Raji (cell line): ENCODE results near the gene GPR107.

Source experiments
- POLR2A ChIP-seq: IDR thresholded peaks from 2 replicates; pipeline ENCODE4 v1.6.1; 2011; ENCODE audit warnings: low read depth, low read length, control low read depth; ENCODE audit not compliant: insufficient read depth

GPR107 gene

GRCh38 chr9:130078547-130078946, 24.8 kb downstream of the GPR107 start:
- TF ChIP-seq POLR2A = no peak

GRCh38 chr9:130084337-130084736, 30.6 kb downstream of the GPR107 start:
- no peak for TF ChIP-seq POLR2A

GRCh38 chr9:130088051-130088450, 34.3 kb downstream of the GPR107 start:
- TF ChIP-seq POLR2A = no peak

GRCh38 chr9:130089141-130089540, 35.4 kb downstream of the GPR107 start:
- no peak for TF ChIP-seq POLR2A

- no peak for TF ChIP-seq POLR2A
Observed at GRCh38 chr9:130090915-130091314, 37.2 kb downstream of the GPR107 start.

GRCh38 chr9:130092910-130093309, 39.2 kb downstream of the GPR107 start:
- TF ChIP-seq POLR2A = no peak

- TF ChIP-seq POLR2A = no peak
Observed at GRCh38 chr9:130095872-130096271, 42.2 kb downstream of the GPR107 start.

GRCh38 chr9:130100681-130101080, 47.0 kb downstream of the GPR107 start:
- TF ChIP-seq POLR2A = no peak

- TF ChIP-seq POLR2A = no peak
Observed at GRCh38 chr9:130101915-130102314, 48.2 kb downstream of the GPR107 start.

- no peak for TF ChIP-seq POLR2A
Observed at GRCh38 chr9:130104491-130105193, 50.9 kb downstream of the GPR107 start.

- TF ChIP-seq POLR2A = no peak
Observed at GRCh38 chr9:130106860-130107233, 53.1 kb downstream of the GPR107 start.

GRCh38 chr9:130107234-130107861, 53.6 kb downstream of the GPR107 start:
- TF ChIP-seq POLR2A = no peak

- no peak for TF ChIP-seq POLR2A
Observed at GRCh38 chr9:130107955-130108354, 54.2 kb downstream of the GPR107 start.

GRCh38 chr9:130110166-130110565, 56.5 kb downstream of the GPR107 start:
- no peak for TF ChIP-seq POLR2A

- no peak for TF ChIP-seq POLR2A
Observed at GRCh38 chr9:130110596-130111021, 56.9 kb downstream of the GPR107 start.

GRCh38 chr9:130111786-130112537, 58.3 kb downstream of the GPR107 start:
- TF ChIP-seq POLR2A = no peak
